A673 (cell line): Measurements from ENCODE around the gene ADI1. TPM values are rescaled to one million over a fixed set of nuclear protein-coding genes. Genes with fewer than 3 reads are reported as not detected.

Experiments
- BruUV-seq: library from RNA; stranded (reverse); fragments of 400-500 nt; replicated peaks from 2 replicates; lab custom pipeline; 2021; lab: Mats Ljungman, UMichigan
- CTCF ChIA-PET: fragments of 300-600 bp; sonication (Branson Sonifier 250); formaldehyde crosslinking; loops from one replicate; lab custom pipeline; 2022; ENCODE audit warnings: antibody characterized with exemption; lab: Charles Lee
- POLR2A ChIA-PET: fragments of 300-600 bp; sonication (Branson Sonifier 250); formaldehyde crosslinking; loops from one replicate; lab custom pipeline; 2022; ENCODE audit warnings: antibody characterized with exemption; ENCODE audit not compliant: low non-redundant PET; lab: Charles Lee
- DNase-seq: peaks from one replicate; pipeline ENCODE4 v3.0.0-alpha.2; 2015; ENCODE audit warnings: low spot score
- H3K27ac ChIP-seq: fragments of 200-600 bp; sonication (generic); 2 replicates; pipeline ENCODE4 v1.5.1; 2016; ENCODE audit warnings: mixed run types, low read depth, mild to moderate bottlenecking, mixed read lengths, antibody characterized with exemption, low read length; ENCODE audit not compliant: poor library complexity, severe bottlenecking
- H3K27me3 ChIP-seq: fragments of 200-600 bp; sonication (generic); replicated peaks from 2 replicates; pipeline ENCODE4 v1.6.1; 2017; ENCODE audit warnings: mixed run types, low read depth, mild to moderate bottlenecking, mixed read lengths, antibody characterized with exemption, low read length; ENCODE audit not compliant: insufficient read depth, poor library complexity
- H3K36me3 ChIP-seq: fragments of 200-600 bp; sonication (generic); 2 replicates; pipeline ENCODE4 v1.6.1; 2016; ENCODE audit warnings: mixed run types, mild to moderate bottlenecking, mixed read lengths, antibody characterized with exemption, low read length; ENCODE audit not compliant: insufficient read depth, poor library complexity, severe bottlenecking
- H3K4me1 ChIP-seq: fragments of 200-600 bp; sonication (generic); 2 replicates; pipeline ENCODE4 v1.6.1; 2017; ENCODE audit warnings: mixed run types, mild to moderate bottlenecking, mixed read lengths, antibody characterized with exemption, low read length; ENCODE audit not compliant: insufficient read depth, poor library complexity, severe bottlenecking
- H3K4me3 ChIP-seq: fragments of 200-600 bp; sonication (generic); 2 replicates; pipeline ENCODE4 v1.5.1; 2016; ENCODE audit warnings: low read depth, mixed run types, mild to moderate bottlenecking, mixed read lengths, low read length; ENCODE audit not compliant: poor library complexity, severe bottlenecking
- H3K9me3 ChIP-seq: fragments of 200-600 bp; sonication (generic); 2 replicates; pipeline ENCODE4 v1.6.1; 2016; ENCODE audit warnings: mixed run types, low read depth, mild to moderate bottlenecking, mixed read lengths, antibody characterized with exemption, low read length; ENCODE audit not compliant: poor library complexity, severe bottlenecking
- CTCF ChIP-seq: fragments of 300-800, 200-600 bp; sonication (generic); conservative IDR thresholded peaks from 2 replicates; pipeline ENCODE4 v1.5.1; 2017; ENCODE audit warnings: low read depth, mild to moderate bottlenecking, antibody characterized with exemption, low read length, moderate library complexity, mixed read lengths
- EZH2 ChIP-seq: fragments of 200-600 bp; sonication (generic); IDR thresholded peaks from 2 replicates; pipeline ENCODE4 v1.6.1; 2017; ENCODE audit warnings: borderline replicate concordance, low read depth, mild to moderate bottlenecking, mixed read lengths, antibody characterized with exemption, low read length; ENCODE audit not compliant: poor library complexity, severe bottlenecking
- intact Hi-C: fragments of 100-400 bp; cut with micrococcal nuclease; formaldehyde crosslinking; loops from one replicate; pipeline ENCODE4 v1.10.0; 2022; ENCODE audit not compliant: unreplicated experiment
- total RNA-seq: library from RNA; stranded (reverse); gene quantifications from 2 replicates; pipeline ENCODE4 v1.2.3, GENCODE V29; 2021

The ADI1 gene
- total RNA-seq, 1 experiment from 2014 or later: 68.3 TPM

DNA sequence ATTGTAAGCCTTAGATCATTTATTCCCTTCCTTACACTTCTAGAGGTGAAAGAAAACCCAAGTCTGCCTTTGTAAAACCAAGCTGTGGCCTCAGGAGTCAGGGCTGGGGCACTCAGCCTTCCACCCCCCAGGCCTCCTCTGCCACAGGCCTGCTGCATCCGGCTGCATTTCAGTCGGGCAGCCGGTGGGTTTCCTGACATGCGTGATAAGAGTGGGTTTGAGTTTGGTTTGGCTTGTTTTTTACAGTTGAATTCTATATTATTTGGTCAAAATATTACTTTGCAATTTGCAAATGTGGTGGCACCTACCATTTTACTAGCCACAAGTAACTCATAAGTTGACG lies 42.4 kb downstream of the ADI1 start:
- POLR2A ChIA-PET: no interaction called here
- no peaks in the 10 kb centered on the region for H3K27me3 ChIP-seq
- no peaks in the 10 kb centered on the region for H3K4me1 ChIP-seq
- H3K27ac ChIP-seq: no peak overlapping the region
- BruUV-seq: no TSS peak
- intact Hi-C loops: no loop called here
- peaks cover 2% of the 10 kb centered on the region for H3K36me3 ChIP-seq
- H3K9me3 ChIP-seq: no peaks in the 10 kb centered on the region
- DNase-seq: no peak
- no peak for TF ChIP-seq CTCF
- TF ChIP-seq EZH2: no peak
- H3K4me3 ChIP-seq: no peak overlapping the region
- CTCF ChIA-PET: no interaction called here

DNA sequence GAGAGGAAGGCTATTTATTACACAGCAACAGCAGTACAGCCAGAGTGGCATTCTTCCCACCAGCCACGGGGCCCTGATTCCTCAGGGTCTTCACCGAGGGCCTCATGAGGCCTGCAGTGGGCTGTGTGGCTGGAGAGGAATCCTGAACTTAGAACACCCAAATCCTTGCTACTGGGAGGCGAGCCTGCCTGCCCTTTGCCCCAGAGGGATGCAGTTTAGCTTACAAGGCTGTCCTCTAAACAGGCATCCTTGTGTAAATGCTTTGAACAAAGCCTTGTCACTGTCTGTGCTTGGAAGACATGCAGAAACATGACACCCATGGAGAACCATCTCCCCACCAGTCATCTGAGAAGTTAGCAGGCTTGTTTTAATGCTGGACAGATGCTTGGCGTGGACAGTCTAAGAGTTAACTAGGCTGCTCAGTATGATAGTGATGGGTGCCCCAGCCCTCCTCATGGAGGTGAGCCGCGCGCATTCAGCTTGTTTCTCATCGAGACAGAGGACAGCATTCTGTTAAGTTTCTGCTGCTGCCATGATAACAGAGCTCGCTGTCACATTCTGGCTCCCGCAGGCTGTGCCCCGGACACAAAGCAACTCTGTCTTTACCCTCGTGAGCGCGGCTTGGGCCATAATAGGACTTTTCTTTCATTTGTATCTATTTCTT lies 42.9 kb downstream of the ADI1 start:
- Histone ChIP-seq H3K9me3 (no peaks in the 10 kb centered on the region), H3K27me3 (no peaks in the 10 kb centered on the region), H3K36me3 (peaks cover 3% of the 10 kb centered on the region), H3K27ac (no peak overlapping the region), H3K4me3 (no peak overlapping the region), H3K4me1 (no peaks in the 10 kb centered on the region)
- POLR2A ChIA-PET: no interaction called here
- no TSS peak for BruUV-seq
- intact Hi-C loops: no loop called here
- no peak for DNase-seq
- no peak for TF ChIP-seq EZH2
- no peak for TF ChIP-seq CTCF
- CTCF ChIA-PET: no interaction called here

DNA sequence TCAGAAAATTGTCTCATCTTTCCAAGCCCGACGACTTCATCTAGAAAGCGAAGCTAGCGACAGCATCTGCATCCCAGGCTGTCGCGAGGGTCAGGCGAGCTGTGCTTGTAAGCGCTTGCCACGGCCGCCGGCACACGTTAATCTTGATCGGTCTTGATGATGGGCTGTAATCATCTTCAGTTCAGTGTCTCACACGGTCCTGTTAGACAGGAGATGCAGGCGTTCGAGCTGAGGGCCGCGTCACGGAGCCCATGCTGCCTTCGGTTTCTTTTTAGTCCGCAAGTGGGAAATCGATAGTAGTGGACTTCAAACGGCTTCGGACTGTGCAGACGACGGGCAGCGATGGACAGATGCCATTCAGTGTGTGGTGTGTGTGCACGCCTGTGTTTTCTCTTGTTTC lies 43.6 kb downstream of the ADI1 start:
- H3K4me3 ChIP-seq: no peak overlapping the region
- peaks cover 6% of the 10 kb centered on the region for H3K4me1 ChIP-seq
- TF ChIP-seq CTCF (no peak), EZH2 (no peak)
- CTCF ChIA-PET: no interaction called here
- no peak overlapping the region for H3K27ac ChIP-seq
- H3K36me3 ChIP-seq: peaks cover 3% of the 10 kb centered on the region
- POLR2A ChIA-PET: no interaction called here
- no peaks in the 10 kb centered on the region for H3K27me3 ChIP-seq
- no peak for DNase-seq
- intact Hi-C loops: no loop called here
- no peaks in the 10 kb centered on the region for H3K9me3 ChIP-seq
- BruUV-seq: no TSS peak
